Hematopoietic multipotent progenitor cell treated with erythropoietin and hydrocortisone succinate and interleukin-3 and kit ligand, for 17 days (in vitro differentiated cells): ENCODE measurements around the gene RPL39L.
"Not testable (repeated sequence)": the region's sequence is repeated elsewhere in the genome, so short reads cannot be mapped to it uniquely, and the experiment has no call there.

Experiments used
- DNase-seq: peaks from one replicate; pipeline ENCODE4 v3.0.0-alpha.2; 2015; ENCODE audit warnings: low spot score

RPL39L gene

DNA sequence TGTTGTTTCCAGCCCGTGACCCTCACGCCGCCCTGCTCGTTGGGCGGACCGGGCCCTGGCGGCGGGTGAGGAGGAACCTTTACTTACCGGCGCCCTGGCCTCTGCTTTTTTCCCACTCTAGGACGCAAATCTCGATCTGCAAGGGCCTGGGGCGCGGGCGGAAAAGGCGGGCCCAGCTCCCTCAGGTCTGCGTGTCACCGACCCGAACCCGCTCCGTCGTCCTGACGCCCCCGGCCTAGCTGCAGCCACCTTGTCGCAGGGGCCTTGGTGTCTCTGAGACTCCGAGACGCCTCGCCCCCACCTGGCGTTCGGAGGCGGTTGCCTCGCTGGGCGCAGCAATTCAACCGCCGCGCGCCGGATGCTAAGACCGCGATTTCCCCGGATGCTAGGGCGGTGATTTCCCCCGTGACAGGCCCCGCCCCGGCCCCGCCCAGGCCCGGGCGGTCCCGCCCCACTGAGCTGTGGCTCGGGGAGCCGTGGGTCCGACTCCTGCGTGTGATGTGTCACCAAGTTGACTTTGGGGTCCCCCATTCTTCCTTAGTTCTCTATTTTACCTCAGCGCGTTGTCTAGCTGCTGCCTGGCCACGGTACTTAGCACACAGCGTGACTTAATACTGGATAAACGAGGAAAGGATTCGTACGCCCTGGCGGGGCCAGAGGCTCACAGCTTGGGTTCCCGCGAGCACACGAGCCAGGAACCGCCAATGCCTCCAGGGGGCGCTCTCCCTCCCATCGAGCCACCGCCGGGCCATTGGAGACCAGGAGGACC, at the start of gene RPL39L:
RPL39L (minus strand) TSS at position 371 of the 769 bp plus-strand sequence. CDS start 18,196 bp downstream, outside the sequence.
- peak; percentile 54 for DNase-seq

- DNase-seq = no peak
Observed at GRCh38 chr3:187188931-187189330, 49.6 kb upstream of the RPL39L start.

- no peak for DNase-seq
Observed at GRCh38 chr3:187186801-187187421, 47.6 kb upstream of the RPL39L start.

GRCh38 chr3:187186375-187186774, 47.1 kb upstream of the RPL39L start:
- DNase-seq = no peak

GRCh38 chr3:187185759-187186158, 46.5 kb upstream of the RPL39L start:
- no peak for DNase-seq

- no peak for DNase-seq
Observed at GRCh38 chr3:187183903-187184302, 44.6 kb upstream of the RPL39L start.

DNA sequence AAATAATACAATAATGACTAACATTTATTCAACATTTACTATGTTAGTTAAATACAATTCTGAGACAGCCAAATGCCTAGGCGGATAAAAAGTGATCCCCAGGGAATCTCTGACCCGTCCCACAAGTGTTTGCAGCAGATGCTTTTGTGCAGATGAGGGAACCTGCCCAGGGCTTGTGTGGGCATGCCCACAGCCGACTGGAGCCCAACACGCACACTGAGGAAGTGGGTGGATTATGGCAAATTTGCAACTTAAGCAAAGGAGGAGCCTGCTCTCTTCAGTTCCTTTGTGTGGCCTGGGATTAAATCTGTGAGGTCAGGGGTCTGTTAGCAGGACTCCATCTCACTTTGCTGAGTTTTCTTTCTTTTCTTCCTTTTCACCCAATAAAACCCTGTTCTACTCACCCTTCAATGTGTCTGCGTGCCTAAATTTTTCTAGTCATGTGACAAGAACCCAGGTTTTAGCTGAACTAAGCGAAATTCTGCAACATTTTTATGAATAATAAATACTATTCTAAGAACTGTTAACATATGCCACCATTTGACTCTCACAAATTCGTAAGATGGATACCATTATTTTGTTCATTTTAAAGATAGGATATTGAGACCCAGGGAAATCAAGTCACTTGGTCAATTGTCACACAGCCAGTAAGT, 44.0 kb upstream of the RPL39L start:
- no peak for DNase-seq

DNA sequence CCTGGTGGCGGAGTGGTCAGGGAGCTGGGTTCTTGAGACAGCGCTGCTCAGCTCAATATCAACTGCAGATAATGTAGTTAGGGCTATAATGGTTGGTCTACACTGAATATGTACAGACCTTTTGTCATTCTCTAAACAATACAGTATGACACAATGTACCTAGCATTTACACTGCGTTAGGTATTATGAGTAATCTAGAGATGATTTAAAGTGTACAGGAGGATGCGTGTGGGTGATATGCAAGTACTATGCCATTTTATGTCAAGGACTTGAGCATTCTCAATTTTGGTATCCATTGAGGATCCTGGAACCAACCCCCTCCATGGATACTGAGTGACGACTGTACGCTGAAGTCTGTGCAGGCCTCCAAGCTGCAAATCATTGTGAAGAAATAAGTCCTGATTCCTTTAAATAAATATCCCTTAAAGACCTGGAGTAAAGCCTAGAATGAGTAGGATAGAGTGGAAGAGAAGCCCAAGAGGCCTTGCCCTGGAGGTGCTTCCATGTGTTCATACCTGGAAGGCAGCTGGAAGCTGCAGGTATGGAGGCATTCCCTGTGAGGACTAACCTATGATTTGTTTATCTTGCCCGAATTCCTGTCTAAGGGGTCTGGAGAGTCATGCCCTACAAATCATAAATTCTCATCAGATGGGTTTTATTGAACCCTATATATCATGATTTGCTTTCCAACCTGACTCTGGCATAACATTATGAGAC, 42.3 kb upstream of the RPL39L start:
- no peak for DNase-seq

DNA sequence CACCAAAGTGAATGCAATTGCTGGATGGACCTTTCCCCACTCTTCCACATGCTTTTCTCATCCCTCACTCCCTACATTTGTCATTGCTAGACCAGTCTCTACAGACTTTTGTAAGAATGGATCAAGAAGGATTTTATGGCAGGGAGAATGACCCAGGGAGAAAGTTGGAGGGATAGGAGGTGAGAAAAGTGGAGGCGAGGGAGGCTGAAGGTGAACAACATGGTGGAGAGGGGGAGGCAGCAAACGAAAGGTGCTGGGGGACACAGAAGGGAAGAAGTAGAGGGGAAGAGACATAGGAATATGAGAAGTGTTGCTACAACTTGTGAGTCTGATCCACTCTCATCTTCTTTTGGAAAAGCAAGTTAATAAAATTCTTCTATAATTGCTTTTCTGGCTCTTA, 33.6 kb upstream of the RPL39L start:
- no peak for DNase-seq

- DNase-seq = not testable (repeated sequence)
Observed at GRCh38 chr3:187170911-187171310, 31.6 kb upstream of the RPL39L start.

DNA sequence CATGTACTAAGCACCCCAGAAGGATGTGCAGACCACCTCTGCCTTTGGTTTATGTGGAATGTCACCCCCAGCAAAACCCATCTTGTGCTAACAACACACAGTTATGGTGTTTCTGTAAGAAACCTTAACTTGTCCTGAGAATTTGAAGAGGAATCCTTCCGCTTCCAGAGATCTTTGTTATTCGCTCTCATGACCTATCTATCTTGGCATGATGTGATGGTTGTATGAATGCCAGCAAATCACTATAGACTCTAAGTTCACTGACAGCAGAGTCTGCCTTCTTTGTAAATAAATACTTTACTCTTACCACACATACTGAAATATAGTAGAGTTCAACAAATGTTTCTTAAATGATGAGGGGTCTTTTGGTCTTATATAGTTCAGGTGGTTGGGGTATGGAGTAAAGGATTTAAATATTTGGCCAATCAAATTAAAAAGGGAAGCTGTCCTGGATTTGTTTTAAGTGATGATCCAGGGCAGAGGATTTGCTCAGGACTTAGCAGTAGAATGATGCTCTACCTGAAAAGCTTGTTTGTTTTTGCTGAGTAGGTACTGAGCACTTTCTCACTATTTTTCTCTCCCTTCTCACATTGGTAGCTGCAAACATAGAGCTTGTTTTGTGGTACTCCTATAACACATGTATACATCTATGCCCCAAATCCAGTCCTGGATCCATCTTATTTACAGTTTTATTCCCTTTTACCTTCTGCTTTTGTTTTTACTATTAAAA, 30.1 kb upstream of the RPL39L start:
- DNase-seq = no peak

GRCh38 chr3:187167777-187168176, 28.5 kb upstream of the RPL39L start:
- DNase-seq = no peak

- no peak for DNase-seq
Observed at GRCh38 chr3:187166750-187167149, 27.5 kb upstream of the RPL39L start.

DNA sequence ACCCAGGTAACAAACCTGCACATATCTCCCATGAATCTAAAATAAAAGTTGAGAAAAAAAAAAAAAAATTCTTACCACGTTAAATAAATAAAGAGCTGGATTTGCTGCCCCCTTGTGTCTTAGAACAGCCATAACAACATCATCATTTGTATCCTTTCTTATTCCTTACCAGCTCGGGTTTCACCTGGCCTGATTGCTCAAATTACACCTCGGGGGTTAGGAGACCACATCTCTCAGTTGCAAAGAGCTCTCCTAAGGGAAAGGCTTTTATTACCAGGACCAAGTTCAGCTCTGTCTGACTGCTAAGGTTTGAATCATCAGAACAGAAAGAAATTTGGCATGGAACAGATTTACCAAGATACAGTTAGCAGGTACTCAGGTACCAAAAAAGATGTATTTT, 25.8 kb upstream of the RPL39L start:
- peak; percentile 40 for DNase-seq

DNA sequence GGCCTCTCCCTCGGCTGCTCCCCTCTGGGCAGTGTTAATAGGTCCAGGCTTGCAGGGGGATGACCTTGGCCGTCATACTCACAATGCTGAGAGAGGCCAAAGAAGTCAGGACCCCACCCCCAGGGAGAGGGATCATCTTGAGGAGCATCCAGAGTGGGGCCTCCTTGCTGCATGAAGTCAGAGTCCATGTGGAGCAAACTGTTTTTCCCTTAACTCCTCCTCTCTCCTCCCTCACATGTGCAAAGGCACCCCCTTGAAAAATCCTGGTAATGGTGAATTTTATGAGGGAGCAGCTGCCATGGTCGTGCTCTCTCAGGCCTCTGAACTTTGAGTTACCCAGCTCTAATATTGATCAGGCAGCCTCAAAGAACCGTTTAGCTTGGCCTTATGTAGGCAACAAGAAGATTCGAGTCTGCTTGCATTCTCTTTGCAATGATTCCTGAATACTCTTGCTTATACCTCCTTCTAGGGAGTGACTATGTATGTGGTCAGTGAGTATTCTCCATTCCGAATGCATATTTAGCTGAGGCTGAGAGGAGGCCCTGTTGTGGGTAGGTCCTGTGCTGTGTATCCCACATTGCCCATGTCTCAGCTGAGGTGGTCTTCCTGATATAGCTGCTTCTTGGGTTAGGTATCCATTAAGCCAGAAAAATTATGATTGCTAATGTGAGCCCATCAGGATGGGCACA, 23.1 kb upstream of the RPL39L start:
- no peak for DNase-seq

GRCh38 chr3:187161556-187161955, 22.3 kb upstream of the RPL39L start:
- no peak for DNase-seq

DNA sequence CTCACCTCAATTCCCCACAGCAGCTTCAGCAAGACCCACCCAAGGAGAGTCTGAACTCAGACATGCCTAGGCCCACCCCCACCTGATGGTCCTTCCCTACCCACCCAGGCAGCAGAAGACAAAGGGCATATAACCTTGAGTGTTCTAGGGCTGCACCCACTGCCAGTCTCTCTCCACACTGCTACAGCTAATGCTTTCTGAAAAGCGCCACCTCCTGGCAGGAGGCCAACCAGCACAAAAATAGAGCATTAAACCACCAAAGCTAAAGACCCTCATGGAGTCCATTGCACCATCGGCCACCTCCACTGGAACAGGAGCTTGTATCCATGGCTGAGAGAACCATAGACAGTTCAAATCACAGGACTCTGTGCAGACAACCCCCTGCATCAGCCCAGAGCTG, 11.3 kb upstream of the RPL39L start:
- DNase-seq = peak; percentile 7

DNA sequence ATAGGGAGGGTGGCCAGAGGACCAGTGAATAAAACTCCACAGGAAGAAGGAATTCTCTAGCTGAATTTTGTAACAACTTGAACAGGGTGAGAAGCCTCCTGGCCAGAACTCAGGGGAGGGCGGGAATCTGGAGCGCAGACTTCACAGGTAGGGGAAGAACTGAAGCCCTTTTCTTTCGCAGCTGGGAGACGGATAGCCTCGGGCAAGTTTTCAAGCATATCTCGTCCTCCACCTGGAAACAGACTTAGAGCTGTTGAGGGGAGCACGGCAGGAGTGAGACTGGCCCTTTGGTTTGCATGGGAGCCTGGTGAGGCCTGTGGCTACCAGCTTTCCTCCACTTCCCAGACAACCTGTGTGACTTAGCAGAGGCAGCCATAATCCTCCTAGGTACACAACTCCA, 10.9 kb upstream of the RPL39L start:
- no peak for DNase-seq

DNA sequence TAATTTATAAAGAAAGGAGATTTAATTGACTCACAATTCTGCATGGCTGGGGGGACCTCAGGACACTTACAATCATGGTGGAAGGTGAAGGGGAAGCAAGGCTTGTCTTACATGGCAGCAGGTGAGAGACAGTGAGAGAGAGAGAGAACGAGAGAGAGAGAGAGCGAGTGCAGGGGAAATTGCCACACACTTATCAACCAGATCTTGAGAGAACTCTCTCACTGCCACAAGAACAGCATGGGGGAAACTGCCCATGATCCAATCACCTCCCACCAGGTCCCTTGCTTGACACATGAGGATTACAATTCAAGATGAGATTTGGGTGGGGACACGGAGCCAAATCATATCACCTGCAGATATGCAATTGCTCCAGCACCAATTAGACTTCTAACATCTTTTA, 7.1 kb upstream of the RPL39L start:
- no peak for DNase-seq

- DNase-seq = no peak
Observed at GRCh38 chr3:187145149-187145895, 6.0 kb upstream of the RPL39L start.

GRCh38 chr3:187139895-187140253, 578 bp upstream of the RPL39L start:
- DNase-seq = no peak
